Gastrocnemius medialis (tissue), 4 donors: ENCODE results near the gene PTPRN2. TPM values are rescaled to one million over a fixed set of nuclear protein-coding genes. Genes with fewer than 3 reads are reported as not detected.

ENCODE experiments used
- ATAC-seq, 2 donors: fragments of 150-250 bp; one replicate each; pipeline ENCODE4 v1.9.1; 2016
- DNase-seq, 2 donors: peaks; one replicate each; pipeline ENCODE4 v3.0.0-alpha.2; 2019
- H3K27ac ChIP-seq, 4 donors: fragments of 200-600 bp; sonication (generic); 1 replicate in 1 of 4; 2 replicates in 3 of 4; pipeline ENCODE4 v1.5.1; 2016 to 2018; ENCODE audit warnings: mild to moderate bottlenecking in 2 of 4, moderate library complexity in 1 of 4
- H3K27me3 ChIP-seq, 3 donors: fragments of 200-600 bp; sonication (generic) in 2 of 3; 1 replicate in 1 of 3; 2 replicates in 2 of 3; pipeline versions ENCODE4 v1.5.1 to v1.6.0; 2016 to 2019; ENCODE audit warnings: mild to moderate bottlenecking in 1 of 3, moderate library complexity in 1 of 3
- H3K36me3 ChIP-seq, 2 donors: fragments of 200-600 bp; sonication (generic) in 1 of 2; one replicate each; pipeline ENCODE4 v1.5.1; 2017 to 2018
- H3K4me1 ChIP-seq, 2 donors: fragments of 200-600 bp; sonication (generic) in 1 of 2; one replicate each; pipeline ENCODE4 v1.5.1; 2016 to 2017; ENCODE audit warnings: mild to moderate bottlenecking in 2 of 2
- H3K4me3 ChIP-seq, 4 donors: fragments of 200-600 bp; sonication (generic) in 3 of 4; 1 replicate in 1 of 4; 2 replicates in 3 of 4; pipeline ENCODE4 v1.5.1; 2016 to 2019; ENCODE audit warnings: mild to moderate bottlenecking in 2 of 4
- H3K9me3 ChIP-seq, 3 donors: fragments of 200-600 bp; sonication (generic) in 2 of 3; 1 replicate in 1 of 3; 2 replicates in 2 of 3; pipeline ENCODE4 v1.5.1; 2016 to 2019
- CTCF ChIP-seq, 5 experiments: fragments of 450-650 bp in 3 of 5; fragments of 200-600 bp in 2 of 5; sonication (generic) in 2 of 5; IDR thresholded peaks in 4 of 5; conservative IDR thresholded peaks in 1 of 5; 1 replicate in 4 of 5; 2 replicates in 1 of 5; pipeline ENCODE4 v1.5.1; 2016 to 2019; ENCODE audit warnings: antibody characterized with exemption in 5 of 5, mild to moderate bottlenecking in 3 of 5, moderate library complexity in 3 of 5
- POLR2A ChIP-seq, 2 donors: fragments of 450-650 bp; IDR thresholded peaks; one replicate each; pipeline ENCODE4 v1.6.1; 2017; ENCODE audit warnings: antibody characterized with exemption in 2 of 2, mild to moderate bottlenecking in 2 of 2, moderate library complexity in 2 of 2
- in situ Hi-C, 4 donors: fragments of 200-750 bp; cut with MboI; loops; one replicate each; pipeline versions ENCODE4 v1.15.0 to v1.8.0; 2017; ENCODE audit warnings: low sequenced_read_pairs in 4 of 4
- intact Hi-C: fragments of 100-400 bp; cut with DNase I; formaldehyde crosslinking; loops from one replicate; pipeline ENCODE4 v1.15.1; 2023; ENCODE audit warnings: low total_unique reads
- total RNA-seq, 4 donors: library from RNA; depleted of rRNA; stranded (reverse); fragments of >200 nt; gene quantifications; one replicate each; pipeline versions ENCODE4 v1.1.0 to v1.2.3, GENCODE V29; 2016

Gene PTPRN2
- total RNA-seq, 4 donors from 2014 or later: 0.66 to 0.85 (median 0.81) TPM

GRCh38 chr7:157612664-157613561 lies 974.7 kb downstream of the PTPRN2 start:
- no peak overlapping the region for H3K27ac ChIP-seq
- no peaks in the 10 kb centered on the region for H3K36me3 ChIP-seq
- H3K4me3 ChIP-seq: peak overlapping the region; percentile 34 to 55 (median 38)
- no peak for TF ChIP-seq POLR2A (IDR thresholded peaks at IDR 0.05)
- no peak for TF ChIP-seq CTCF (IDR thresholded peaks at IDR 0.05 in 4 of 5, conservative IDR thresholded peaks at IDR 0.05 in 1 of 5)
- no peaks in the 10 kb centered on the region for H3K4me1 ChIP-seq
- peaks cover 0 to 17% (median 16%) of the 10 kb centered on the region in 3 donors for H3K27me3 ChIP-seq
- intact Hi-C loops (no loop called here), in situ Hi-C loops (no loop called here)
- DNase-seq: no peak
- ATAC-seq: no peak
- no peaks in the 10 kb centered on the region for H3K9me3 ChIP-seq

GRCh38 chr7:157612009-157612663 lies 975.5 kb downstream of the PTPRN2 start:
- TF ChIP-seq CTCF (IDR thresholded peaks at IDR 0.05 in 4 of 5, conservative IDR thresholded peaks at IDR 0.05 in 1 of 5) (no peak), POLR2A (IDR thresholded peaks at IDR 0.05) (no peak)
- ATAC-seq (no peak), DNase-seq (no peak)
- Histone ChIP-seq H3K36me3 (no peaks in the 10 kb centered on the region), H3K4me3 (peak overlapping the region in 2 of 4 donors; percentile 34 to 55), H3K9me3 (no peaks in the 10 kb centered on the region), H3K27ac (no peak overlapping the region), H3K27me3 (peaks cover 0 to 17% (median 16%) of the 10 kb centered on the region in 3 donors), H3K4me1 (no peaks in the 10 kb centered on the region)
- intact Hi-C loops: no loop called here
- in situ Hi-C loops: no loop called here

GRCh38 chr7:157611341-157611740 lies 976.3 kb downstream of the PTPRN2 start:
- H3K9me3 ChIP-seq: no peaks in the 10 kb centered on the region
- H3K27me3 ChIP-seq: peaks cover 0 to 17% (median 16%) of the 10 kb centered on the region in 3 donors
- no peak overlapping the region for H3K4me3 ChIP-seq
- in situ Hi-C loops: no loop called here
- no peak overlapping the region for H3K27ac ChIP-seq
- ATAC-seq: no peak
- TF ChIP-seq CTCF (IDR thresholded peaks at IDR 0.05 in 4 of 5, conservative IDR thresholded peaks at IDR 0.05 in 1 of 5) (no peak), POLR2A (IDR thresholded peaks at IDR 0.05) (no peak)
- DNase-seq: no peak
- H3K36me3 ChIP-seq: no peaks in the 10 kb centered on the region
- intact Hi-C loops: no loop called here
- no peaks in the 10 kb centered on the region for H3K4me1 ChIP-seq

GRCh38 chr7:157610671-157611295 lies 976.8 kb downstream of the PTPRN2 start:
- no peak overlapping the region for H3K27ac ChIP-seq
- in situ Hi-C loops: no loop called here
- TF ChIP-seq CTCF (IDR thresholded peaks at IDR 0.05 in 4 of 5, conservative IDR thresholded peaks at IDR 0.05 in 1 of 5) (no peak), POLR2A (IDR thresholded peaks at IDR 0.05) (no peak)
- no peaks in the 10 kb centered on the region for H3K4me1 ChIP-seq
- H3K36me3 ChIP-seq: no peaks in the 10 kb centered on the region
- intact Hi-C loops: no loop called here
- no peaks in the 10 kb centered on the region for H3K9me3 ChIP-seq
- no peak for ATAC-seq
- DNase-seq: no peak
- H3K27me3 ChIP-seq: peaks cover 0 to 17% (median 16%) of the 10 kb centered on the region in 3 donors
- no peak overlapping the region for H3K4me3 ChIP-seq
